OCI-LY3 (cell line): Measurements from ENCODE around the gene ZMIZ1.

Experiments
- H2AFZ ChIP-seq: fragments of 200-600, 300-600 bp; shearing (Covaris generic); 2 replicates; pipeline ENCODE4 v1.6.0; 2014; ENCODE audit warnings: antibody characterized with exemption, low read depth, low read length
- H3K27ac ChIP-seq: fragments of 200-600, 300-600 bp; sonication (generic); 2 replicates; pipeline ENCODE4 v1.5.1; 2014; ENCODE audit warnings: mild to moderate bottlenecking, low read length, moderate library complexity, mixed read lengths
- H3K27me3 ChIP-seq: fragments of 200-600, 300-600 bp; sonication (generic); 2 replicates; pipeline ENCODE4 v1.6.1; 2014; ENCODE audit warnings: low read depth, low read length, mixed read lengths
- H3K36me3 ChIP-seq: fragments of 200-600, 300-600 bp; sonication (generic); replicated peaks from 2 replicates; pipeline ENCODE3; 2014; ENCODE audit warnings: low read depth, low read length, mixed read lengths
- H3K4me1 ChIP-seq: fragments of 300-600, 200-600 bp; sonication (generic); 2 replicates; pipeline ENCODE4 v1.6.1; 2014; ENCODE audit warnings: low read length, mixed read lengths
- H3K4me2 ChIP-seq: fragments of 200-600, 300-600 bp; sonication (generic); 2 replicates; pipeline ENCODE4 v1.6.1; 2014; ENCODE audit warnings: low read length, mixed read lengths
- H3K4me3 ChIP-seq: fragments of 300-600, 200-600 bp; sonication (generic); 2 replicates; pipeline ENCODE4 v1.5.1; 2014; ENCODE audit warnings: antibody characterized with exemption, mild to moderate bottlenecking, low read length, moderate library complexity
- H3K79me2 ChIP-seq: fragments of 300-600, 200-600 bp; shearing (Covaris generic); 2 replicates; pipeline ENCODE4 v1.6.1; 2014; ENCODE audit warnings: mild to moderate bottlenecking, low read length, mixed read lengths
- H3K9ac ChIP-seq: fragments of 300-600, 200-600 bp; shearing (Covaris generic); 2 replicates; pipeline ENCODE4 v1.6.0; 2014; ENCODE audit warnings: mild to moderate bottlenecking, low read length, moderate library complexity
- H3K9me3 ChIP-seq: fragments of 200-600, 300-600 bp; shearing (Covaris generic); 2 replicates; pipeline ENCODE4 v1.6.1; 2014; ENCODE audit warnings: low read length, mixed read lengths; ENCODE audit not compliant: insufficient read depth
- H4K20me1 ChIP-seq: fragments of 200-600, 300-600 bp; sonication (generic); 2 replicates; pipeline ENCODE4 v1.6.1; 2016; ENCODE audit warnings: low read length, mixed read lengths; ENCODE audit not compliant: insufficient read depth
- EZH2phosphoT487 ChIP-seq: fragments of 200-600 bp; shearing (Covaris generic); IDR thresholded peaks from 2 replicates; pipeline ENCODE4 v1.6.1; 2018; ENCODE audit warnings: antibody characterized with exemption, mixed run types, low read depth
- TF ChIP-seq, protein P1 (sequence below): fragments of 200-600, 300-600 bp; sonication (generic); IDR thresholded peaks from 2 replicates; pipeline ENCODE4 v1.5.1; 2014; ENCODE audit warnings: antibody characterized with exemption, low read length, low read depth

ZMIZ1 gene

DNA sequence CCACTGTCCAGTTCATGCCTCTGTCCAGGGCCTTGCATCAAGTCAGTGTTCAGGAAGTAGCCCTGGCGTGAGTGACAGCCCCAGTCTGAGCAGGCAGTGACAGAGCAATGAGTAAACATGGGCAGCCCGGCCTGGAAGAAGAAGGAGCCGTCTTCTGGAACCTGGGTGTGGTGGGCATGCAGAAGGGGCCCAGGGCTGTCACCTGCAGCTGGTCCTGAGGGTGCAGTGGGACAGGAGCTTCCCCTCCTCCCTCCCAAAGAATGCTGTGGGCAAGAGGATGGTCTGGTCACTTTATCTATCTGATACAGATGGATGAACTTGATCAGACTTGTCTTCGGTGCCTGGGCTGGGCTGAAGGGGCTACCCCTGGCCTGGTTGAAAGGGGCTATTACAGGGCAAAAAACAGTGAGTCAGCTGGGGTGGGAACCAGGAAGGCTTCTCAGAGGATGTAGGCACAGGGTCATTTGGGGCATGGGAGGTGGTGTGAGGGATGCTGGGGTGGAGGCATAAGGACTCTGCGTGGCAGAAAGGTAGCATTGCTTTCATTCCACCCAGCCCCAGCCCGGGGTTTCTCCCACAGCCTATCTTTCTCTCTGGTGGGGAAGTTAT, 235.8 kb downstream of the ZMIZ1 start:
- no peak for TF ChIP-seq EZH2phosphoT487
- TF ChIP-seq, protein P1, sequence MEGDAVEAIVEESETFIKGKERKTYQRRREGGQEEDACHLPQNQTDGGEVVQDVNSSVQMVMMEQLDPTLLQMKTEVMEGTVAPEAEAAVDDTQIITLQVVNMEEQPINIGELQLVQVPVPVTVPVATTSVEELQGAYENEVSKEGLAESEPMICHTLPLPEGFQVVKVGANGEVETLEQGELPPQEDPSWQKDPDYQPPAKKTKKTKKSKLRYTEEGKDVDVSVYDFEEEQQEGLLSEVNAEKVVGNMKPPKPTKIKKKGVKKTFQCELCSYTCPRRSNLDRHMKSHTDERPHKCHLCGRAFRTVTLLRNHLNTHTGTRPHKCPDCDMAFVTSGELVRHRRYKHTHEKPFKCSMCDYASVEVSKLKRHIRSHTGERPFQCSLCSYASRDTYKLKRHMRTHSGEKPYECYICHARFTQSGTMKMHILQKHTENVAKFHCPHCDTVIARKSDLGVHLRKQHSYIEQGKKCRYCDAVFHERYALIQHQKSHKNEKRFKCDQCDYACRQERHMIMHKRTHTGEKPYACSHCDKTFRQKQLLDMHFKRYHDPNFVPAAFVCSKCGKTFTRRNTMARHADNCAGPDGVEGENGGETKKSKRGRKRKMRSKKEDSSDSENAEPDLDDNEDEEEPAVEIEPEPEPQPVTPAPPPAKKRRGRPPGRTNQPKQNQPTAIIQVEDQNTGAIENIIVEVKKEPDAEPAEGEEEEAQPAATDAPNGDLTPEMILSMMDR = no peak
- no peak overlapping the region for H2AFZ ChIP-seq
- no peak overlapping the region for H3K4me3 ChIP-seq
- no peaks in the 10 kb centered on the region for H3K79me2 ChIP-seq
- H4K20me1 ChIP-seq = no peaks in the 10 kb centered on the region
- no peaks in the 10 kb centered on the region for H3K9me3 ChIP-seq
- peaks cover 5% of the 10 kb centered on the region for H3K36me3 ChIP-seq
- no peak overlapping the region for H3K9ac ChIP-seq
- no peaks in the 10 kb centered on the region for H3K27me3 ChIP-seq
- no peak overlapping the region for H3K4me2 ChIP-seq
- H3K4me1 ChIP-seq = no peaks in the 10 kb centered on the region
- no peak overlapping the region for H3K27ac ChIP-seq

GRCh38 chr10:79305515-79305914, 236.7 kb downstream of the ZMIZ1 start:
- TF ChIP-seq EZH2phosphoT487 = no peak
- TF ChIP-seq, protein P1 = no peak
- Histone ChIP-seq H3K9me3 (no peaks in the 10 kb centered on the region), H2AFZ (no peak overlapping the region), H3K4me2 (no peak overlapping the region), H3K36me3 (peaks cover 5% of the 10 kb centered on the region), H3K79me2 (no peaks in the 10 kb centered on the region), H3K27me3 (no peaks in the 10 kb centered on the region), H3K4me3 (no peak overlapping the region), H4K20me1 (no peaks in the 10 kb centered on the region), H3K9ac (no peak overlapping the region), H3K27ac (no peak overlapping the region), H3K4me1 (no peaks in the 10 kb centered on the region)

- no peak for TF ChIP-seq EZH2phosphoT487
- TF ChIP-seq, protein P1 = no peak
- no peak overlapping the region for H3K4me3 ChIP-seq
- no peaks in the 10 kb centered on the region for H4K20me1 ChIP-seq
- H3K4me2 ChIP-seq = no peak overlapping the region
- no peak overlapping the region for H3K9ac ChIP-seq
- no peaks in the 10 kb centered on the region for H3K9me3 ChIP-seq
- H3K4me1 ChIP-seq = no peaks in the 10 kb centered on the region
- no peak overlapping the region for H3K27ac ChIP-seq
- H3K27me3 ChIP-seq = no peaks in the 10 kb centered on the region
- no peak overlapping the region for H2AFZ ChIP-seq
- H3K79me2 ChIP-seq = no peaks in the 10 kb centered on the region
- H3K36me3 ChIP-seq = peaks cover 5% of the 10 kb centered on the region
Observed at GRCh38 chr10:79305988-79306387, 237.2 kb downstream of the ZMIZ1 start.

- H3K36me3 ChIP-seq = peaks cover 5% of the 10 kb centered on the region
- no peaks in the 10 kb centered on the region for H3K4me1 ChIP-seq
- TF ChIP-seq, protein P1 = no peak
- no peak for TF ChIP-seq EZH2phosphoT487
- H3K4me3 ChIP-seq = no peak overlapping the region
- H3K27ac ChIP-seq = no peak overlapping the region
- no peaks in the 10 kb centered on the region for H4K20me1 ChIP-seq
- no peaks in the 10 kb centered on the region for H3K79me2 ChIP-seq
- H3K9me3 ChIP-seq = no peaks in the 10 kb centered on the region
- no peaks in the 10 kb centered on the region for H3K27me3 ChIP-seq
- H2AFZ ChIP-seq = no peak overlapping the region
- no peak overlapping the region for H3K9ac ChIP-seq
- H3K4me2 ChIP-seq = no peak overlapping the region
Observed at GRCh38 chr10:79306644-79307220, 238.0 kb downstream of the ZMIZ1 start.
